ENCODE data around the gene VWA7.

DNA sequence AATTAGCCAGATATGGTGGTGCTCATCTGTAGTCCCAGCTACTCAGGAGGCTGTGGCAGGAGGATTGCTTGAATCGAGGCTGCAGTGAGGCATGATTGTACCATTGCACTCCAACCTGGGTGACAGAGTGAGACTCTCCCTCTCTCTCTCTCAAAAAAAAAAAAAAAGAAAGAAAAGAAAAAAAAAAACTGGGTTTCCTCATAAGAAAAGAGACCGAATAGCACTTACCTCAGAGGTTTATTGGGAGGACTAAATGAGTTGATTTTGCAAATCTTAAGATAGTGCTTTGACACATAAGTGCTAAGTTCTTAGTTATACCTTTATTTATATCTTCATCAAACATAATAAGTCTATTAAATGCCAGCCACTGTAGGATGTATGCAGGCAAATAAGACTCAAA lies 6.3 kb downstream of the VWA7 start:
- TF ChIP-seq TCF4 (CRISPR knock-in tag; IDR thresholded peaks at IDR 0.05; ENCODE audit: borderline replicate concordance) (no peak), TOX (CRISPR knock-in tag; IDR thresholded peaks at IDR 0.05; ENCODE audit: borderline replicate concordance) (no peak), GLIS3 (CRISPR knock-in tag; IDR thresholded peaks at IDR 0.05) (no peak), ZFP3 (CRISPR knock-in tag; IDR thresholded peaks at IDR 0.05) (no peak), ZNF565 (CRISPR knock-in tag; conservative IDR thresholded peaks at IDR 0.05; ENCODE audit: low read depth) (no peak), BACH2 (CRISPR knock-in tag; IDR thresholded peaks at IDR 0.05; ENCODE audit: borderline replicate concordance) (no peak), PPARA (CRISPR knock-in tag; IDR thresholded peaks at IDR 0.05; ENCODE audit: borderline replicate concordance) (no peak), OSR1 (CRISPR knock-in tag; IDR thresholded peaks at IDR 0.05) (no peak)
- TF ChIP-seq, protein P1, sequence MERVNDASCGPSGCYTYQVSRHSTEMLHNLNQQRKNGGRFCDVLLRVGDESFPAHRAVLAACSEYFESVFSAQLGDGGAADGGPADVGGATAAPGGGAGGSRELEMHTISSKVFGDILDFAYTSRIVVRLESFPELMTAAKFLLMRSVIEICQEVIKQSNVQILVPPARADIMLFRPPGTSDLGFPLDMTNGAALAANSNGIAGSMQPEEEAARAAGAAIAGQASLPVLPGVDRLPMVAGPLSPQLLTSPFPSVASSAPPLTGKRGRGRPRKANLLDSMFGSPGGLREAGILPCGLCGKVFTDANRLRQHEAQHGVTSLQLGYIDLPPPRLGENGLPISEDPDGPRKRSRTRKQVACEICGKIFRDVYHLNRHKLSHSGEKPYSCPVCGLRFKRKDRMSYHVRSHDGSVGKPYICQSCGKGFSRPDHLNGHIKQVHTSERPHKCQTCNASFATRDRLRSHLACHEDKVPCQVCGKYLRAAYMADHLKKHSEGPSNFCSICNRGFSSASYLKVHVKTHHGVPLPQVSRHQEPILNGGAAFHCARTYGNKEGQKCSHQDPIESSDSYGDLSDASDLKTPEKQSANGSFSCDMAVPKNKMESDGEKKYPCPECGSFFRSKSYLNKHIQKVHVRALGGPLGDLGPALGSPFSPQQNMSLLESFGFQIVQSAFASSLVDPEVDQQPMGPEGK (CRISPR knock-in tag; IDR thresholded peaks at IDR 0.05; ENCODE audit: borderline replicate concordance): no peak
- TF ChIP-seq, protein P2, sequence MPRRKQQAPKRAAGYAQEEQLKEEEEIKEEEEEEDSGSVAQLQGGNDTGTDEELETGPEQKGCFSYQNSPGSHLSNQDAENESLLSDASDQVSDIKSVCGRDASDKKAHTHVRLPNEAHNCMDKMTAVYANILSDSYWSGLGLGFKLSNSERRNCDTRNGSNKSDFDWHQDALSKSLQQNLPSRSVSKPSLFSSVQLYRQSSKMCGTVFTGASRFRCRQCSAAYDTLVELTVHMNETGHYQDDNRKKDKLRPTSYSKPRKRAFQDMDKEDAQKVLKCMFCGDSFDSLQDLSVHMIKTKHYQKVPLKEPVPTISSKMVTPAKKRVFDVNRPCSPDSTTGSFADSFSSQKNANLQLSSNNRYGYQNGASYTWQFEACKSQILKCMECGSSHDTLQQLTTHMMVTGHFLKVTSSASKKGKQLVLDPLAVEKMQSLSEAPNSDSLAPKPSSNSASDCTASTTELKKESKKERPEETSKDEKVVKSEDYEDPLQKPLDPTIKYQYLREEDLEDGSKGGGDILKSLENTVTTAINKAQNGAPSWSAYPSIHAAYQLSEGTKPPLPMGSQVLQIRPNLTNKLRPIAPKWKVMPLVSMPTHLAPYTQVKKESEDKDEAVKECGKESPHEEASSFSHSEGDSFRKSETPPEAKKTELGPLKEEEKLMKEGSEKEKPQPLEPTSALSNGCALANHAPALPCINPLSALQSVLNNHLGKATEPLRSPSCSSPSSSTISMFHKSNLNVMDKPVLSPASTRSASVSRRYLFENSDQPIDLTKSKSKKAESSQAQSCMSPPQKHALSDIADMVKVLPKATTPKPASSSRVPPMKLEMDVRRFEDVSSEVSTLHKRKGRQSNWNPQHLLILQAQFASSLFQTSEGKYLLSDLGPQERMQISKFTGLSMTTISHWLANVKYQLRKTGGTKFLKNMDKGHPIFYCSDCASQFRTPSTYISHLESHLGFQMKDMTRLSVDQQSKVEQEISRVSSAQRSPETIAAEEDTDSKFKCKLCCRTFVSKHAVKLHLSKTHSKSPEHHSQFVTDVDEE (CRISPR knock-in tag; IDR thresholded peaks at IDR 0.05): no peak
- TF ChIP-seq, protein P3, sequence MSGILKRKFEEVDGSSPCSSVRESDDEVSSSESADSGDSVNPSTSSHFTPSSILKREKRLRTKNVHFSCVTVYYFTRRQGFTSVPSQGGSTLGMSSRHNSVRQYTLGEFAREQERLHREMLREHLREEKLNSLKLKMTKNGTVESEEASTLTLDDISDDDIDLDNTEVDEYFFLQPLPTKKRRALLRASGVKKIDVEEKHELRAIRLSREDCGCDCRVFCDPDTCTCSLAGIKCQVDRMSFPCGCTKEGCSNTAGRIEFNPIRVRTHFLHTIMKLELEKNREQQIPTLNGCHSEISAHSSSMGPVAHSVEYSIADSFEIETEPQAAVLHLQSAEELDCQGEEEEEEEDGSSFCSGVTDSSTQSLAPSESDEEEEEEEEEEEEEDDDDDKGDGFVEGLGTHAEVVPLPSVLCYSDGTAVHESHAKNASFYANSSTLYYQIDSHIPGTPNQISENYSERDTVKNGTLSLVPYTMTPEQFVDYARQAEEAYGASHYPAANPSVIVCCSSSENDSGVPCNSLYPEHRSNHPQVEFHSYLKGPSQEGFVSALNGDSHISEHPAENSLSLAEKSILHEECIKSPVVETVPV (CRISPR knock-in tag; IDR thresholded peaks at IDR 0.05): no peak

All from SK-N-SH treated with all-trans-retinoic acid at 6 μM for 48 hours (cell line).